Measurements from ENCODE around the gene GLG1. TPM values are rescaled to one million over a fixed set of nuclear protein-coding genes. Genes with fewer than 3 reads are reported as not detected.
"Not testable (repeated sequence)": the region's sequence is repeated elsewhere in the genome, so short reads cannot be mapped to it uniquely, and the experiment has no call there.

Gene GLG1
- total RNA-seq, 1 donor from 2014 or later = 72.1 TPM

DNA sequence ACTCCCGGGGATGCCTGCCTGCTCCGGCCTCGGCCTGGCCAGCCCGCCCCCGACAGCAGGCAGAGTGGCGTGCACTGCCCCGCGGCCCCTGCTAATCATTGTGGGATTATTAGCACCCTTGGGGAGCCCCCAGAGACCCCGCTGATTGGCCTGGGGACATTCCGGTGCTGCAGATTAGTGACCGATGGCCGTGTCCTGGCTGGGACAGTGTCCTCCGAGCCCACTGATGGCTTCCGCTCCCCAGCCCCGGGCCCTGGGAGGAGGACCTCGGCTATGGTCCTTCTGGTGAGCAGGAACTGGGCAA lies 185.5 kb downstream of the GLG1 start:
- peak overlapping the region; percentile 33 for H3K4me3 ChIP-seq (ENCODE audit: low read depth, low read length)
- DNase-seq (ENCODE audit: low read depth) = not testable (repeated sequence)

DNA sequence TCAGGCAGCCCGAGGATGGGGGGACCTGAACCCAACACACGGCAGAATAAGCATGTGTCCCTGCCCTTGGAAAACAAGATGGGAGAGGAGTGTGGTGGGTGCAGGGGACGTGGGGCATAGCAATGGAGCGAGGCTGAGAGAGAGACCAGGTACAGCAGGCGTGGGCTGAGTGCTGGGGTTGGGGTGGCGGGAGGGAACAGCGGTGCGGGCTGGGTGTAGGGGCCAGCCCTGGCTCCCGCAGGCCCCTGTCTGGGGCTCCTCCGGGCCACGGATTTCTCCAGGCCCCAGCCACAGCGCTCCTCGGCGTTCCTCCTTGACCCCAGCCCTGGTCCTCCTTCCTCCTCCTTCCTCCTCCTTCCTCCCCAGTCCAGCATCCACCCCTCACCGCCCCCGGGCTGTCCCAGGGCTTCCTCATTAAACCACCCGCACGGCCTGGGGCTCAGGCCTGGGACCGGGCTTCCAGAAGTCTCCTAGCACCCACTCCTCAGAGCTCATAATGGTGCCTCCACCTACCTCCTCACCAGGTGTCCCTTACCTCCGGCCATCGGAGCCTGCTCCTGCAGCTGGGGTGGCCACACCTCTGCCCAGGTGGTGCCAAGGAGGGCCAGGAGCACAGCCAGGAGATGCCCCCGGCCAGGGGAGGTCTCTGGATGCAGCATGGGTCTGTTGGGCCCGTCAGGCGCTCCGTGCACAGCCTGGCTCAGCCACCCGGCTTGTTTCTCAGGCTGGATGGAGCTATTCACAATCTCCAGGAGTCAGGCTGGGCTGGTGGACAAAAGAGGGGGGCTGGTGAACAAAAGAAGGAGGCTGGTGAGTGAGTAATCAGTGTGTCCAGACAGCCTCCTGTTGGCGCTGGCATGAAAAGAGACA lies 186.1 kb downstream of the GLG1 start, which contains the start of gene CLEC18B:
CLEC18B (minus strand) TSS at position 867 of the 870 bp plus-strand sequence; CDS start at position 659, 208 bp downstream.
- peak; percentile 12 for DNase-seq (ENCODE audit: low read depth)
- peak within 1 kb of the TSS; percentile 35 for H3K4me3 ChIP-seq (ENCODE audit: low read depth, low read length)

DNA sequence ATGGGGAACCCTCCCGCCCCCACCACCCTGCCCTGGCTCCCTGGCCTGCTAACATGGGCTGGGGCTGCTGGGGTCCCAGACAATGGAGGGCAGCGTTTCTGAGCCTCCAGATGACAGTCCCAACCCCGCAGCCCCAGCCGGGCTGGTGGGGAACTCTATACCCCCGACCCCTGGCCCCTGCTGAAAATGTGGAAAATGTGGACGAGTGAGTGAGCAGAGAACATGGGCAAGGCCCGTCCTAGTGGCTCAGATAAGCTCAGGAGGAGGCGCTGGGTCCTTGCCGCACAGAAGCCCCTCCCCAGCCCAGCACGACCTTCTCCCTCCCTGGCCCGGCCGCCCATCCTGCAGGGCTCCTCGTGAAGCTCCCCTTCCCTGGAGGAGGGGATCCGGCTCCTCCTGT lies 187.1 kb downstream of the GLG1 start:
- H3K4me3 ChIP-seq (ENCODE audit: low read depth, low read length); DNase-seq (ENCODE audit: low read depth): not testable (repeated sequence)

DNA sequence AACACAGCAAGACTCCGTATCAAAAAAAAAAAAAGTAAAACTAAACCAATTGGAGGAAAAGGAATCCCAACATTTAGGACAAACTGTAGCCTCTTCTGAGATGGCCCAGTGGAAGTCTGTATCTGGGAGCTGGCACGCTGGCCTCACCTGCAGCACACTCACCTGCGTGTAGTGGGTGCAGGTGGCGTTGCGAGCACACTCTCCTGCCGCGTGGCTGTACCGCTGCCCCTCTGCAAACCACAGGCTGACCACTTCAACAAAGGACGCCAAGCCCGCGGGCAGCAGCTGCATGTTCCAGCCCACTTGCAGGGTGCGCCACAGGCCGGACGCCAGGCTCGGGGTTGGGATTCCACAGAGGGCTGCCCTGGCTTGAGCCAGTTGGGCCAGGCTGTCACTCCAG lies 189.0 kb downstream of the GLG1 start:
- DNase-seq (ENCODE audit: low read depth); H3K4me3 ChIP-seq (ENCODE audit: low read depth, low read length): not testable (repeated sequence)

DNA sequence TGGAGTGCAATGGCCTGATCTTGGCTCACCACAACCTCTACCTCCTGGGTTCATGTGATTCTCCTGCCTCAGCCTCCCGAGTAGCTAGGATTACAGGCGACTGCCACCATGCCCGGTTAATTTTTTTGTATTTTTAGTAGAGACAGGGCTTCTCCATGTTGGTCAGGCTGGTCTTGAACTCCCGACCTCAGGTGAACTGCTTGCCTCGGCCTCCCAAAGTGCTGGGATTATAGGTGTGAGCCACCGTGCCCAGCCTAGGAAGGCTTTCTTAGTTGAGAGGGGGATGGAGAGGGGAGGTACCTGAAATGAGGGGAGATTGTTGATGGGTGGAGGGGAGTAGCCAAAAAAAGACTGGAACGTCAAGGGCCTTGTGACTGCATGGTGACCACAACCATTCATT lies 193.0 kb downstream of the GLG1 start:
- not testable (repeated sequence) for H3K4me3 ChIP-seq (ENCODE audit: low read depth, low read length); DNase-seq (ENCODE audit: low read depth)

DNA sequence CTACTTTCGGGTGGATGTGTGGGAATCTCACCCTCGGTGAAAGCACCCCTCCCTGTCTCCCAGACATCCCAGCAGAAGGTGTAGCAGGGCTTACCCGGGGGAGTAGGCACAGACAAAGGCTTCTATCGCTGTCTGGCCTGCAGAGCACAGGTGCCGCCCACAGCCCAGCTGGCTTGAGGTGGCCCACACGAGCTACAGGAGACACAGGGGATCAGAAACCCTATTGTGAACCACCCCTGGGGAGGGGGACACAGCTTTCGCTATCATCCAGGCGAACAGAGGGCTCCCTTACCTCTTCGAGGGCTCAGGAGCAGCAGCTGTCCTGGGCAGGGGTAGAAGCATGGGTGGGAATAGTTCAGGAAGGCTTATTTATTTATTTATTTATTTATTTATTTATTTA lies 193.4 kb downstream of the GLG1 start:
- DNase-seq (ENCODE audit: low read depth); H3K4me3 ChIP-seq (ENCODE audit: low read depth, low read length): not testable (repeated sequence)

DNA sequence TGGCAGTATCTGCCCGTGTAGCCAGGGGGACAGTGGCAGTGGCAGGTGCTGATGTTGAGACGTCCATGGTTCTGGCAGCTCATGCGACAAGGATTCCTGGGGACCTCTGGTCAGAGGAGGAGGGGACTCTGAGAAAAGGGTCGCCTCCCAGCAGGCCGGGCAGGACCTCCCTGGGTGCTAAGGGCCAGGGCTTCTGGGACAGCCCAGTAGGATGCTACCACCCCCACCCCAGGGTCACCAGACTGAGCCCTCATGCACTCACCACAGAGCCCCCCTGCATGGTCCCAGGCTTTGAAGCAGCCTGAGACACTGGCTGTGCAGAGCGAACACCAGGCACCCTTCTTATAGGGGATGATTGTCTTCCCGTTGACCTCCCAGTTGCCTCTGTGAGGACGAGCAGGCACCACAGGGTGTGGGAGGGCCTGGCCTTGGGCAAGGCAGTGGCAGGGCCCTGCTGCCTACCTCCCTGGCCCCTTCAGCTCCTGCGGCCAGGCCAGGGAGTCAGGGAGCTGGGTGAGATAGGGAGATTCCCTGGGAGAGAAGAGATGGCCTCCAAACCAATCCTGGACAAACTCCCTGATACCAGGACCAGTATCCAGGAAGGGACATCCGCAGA lies 194.0 kb downstream of the GLG1 start:
- H3K4me3 ChIP-seq (ENCODE audit: low read depth, low read length); DNase-seq (ENCODE audit: low read depth): not testable (repeated sequence)

DNA sequence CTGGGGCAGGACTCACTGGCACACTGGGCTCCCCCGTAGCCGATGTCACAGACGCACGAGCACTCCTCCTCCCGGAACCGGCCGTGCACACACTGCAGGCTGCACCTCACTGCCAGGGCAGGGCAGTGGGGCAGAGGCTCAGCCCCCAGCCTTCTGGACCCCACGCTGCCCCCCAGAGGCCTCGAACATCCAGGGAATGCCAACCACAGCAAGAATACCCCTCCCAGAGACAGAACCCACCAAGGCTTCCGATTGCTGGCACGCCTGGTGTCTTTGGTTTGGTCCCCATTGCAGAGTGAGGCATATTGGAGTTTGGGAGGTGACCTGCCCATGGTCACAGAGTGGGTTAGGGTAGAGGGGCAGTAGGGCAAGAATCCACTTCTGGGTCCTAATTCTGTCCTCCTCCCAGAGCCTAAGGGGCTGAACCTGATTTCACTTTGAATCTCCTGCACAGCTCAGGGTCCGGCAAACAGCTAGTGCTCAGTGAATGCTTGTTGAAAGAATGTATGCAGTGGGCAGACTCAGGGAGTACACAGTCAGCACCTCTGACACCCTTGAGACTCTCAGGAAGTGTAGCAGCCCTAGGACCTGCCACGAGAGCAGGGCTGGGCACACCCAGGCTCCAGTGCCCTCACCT lies 194.7 kb downstream of the GLG1 start:
- DNase-seq (ENCODE audit: low read depth); H3K4me3 ChIP-seq (ENCODE audit: low read depth, low read length): not testable (repeated sequence)

DNA sequence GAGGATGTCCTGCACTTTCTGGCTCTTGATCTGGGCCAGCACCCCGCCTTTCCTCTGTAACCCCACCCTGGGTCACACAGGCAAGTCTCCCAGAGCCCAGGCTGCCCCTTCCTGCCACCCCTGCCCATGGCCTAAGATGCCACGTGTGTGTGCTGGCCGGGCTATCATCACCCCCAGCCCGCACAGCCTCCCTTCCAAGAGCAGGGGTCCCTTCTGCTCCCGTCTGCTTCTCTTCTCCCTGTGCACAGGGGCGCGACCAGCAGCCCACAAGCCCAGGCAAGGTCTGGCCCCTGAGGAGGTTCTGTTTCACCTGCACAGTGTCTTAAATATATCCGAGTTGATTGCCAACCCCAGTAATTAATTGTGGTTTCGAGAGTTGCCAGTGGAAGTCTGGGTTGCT lies 195.9 kb downstream of the GLG1 start:
- DNase-seq (ENCODE audit: low read depth) = not testable (repeated sequence)

DNA sequence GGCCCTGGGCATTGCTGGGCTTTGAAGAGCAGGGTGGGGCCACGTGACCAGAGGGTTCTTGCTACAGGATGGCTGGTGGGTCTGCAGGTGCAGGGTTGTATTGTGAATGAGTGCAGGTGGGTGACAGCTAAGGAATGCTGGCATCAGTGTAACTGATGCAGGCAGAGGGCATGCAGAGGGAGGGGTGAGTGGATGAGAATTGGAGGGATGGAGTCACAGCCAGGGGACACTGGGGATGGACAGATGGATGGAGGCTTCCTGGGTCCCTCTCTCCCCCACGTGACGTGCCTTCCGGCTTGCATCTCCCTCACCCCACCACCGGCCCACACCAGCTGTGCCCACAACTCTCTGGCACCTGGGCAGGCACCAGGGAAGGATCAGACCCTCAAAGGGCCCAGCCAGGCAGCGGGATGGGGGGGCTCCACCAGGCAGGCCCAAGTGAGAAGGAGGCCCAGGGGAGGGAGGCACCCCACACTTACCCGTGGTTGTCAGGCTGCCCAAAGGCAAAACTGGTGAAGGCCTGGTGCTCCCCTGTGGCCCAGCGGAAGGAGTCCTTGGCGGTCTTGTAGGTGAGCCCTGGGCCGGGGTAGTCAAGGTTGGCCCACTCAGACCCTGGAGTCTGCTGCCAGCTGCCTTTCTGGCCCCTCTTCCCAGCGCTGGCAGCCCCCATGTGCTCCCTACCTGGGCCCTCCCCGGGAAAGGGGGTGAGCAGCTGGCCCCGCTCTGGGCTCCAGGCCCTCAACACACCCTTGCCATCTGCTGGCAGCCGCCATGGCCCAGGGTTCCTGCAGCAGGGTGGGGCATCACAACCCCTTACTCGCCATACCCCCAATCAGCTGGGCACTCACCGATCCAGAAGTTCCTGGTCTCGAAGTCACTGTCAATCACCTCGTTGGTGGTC lies 196.6 kb downstream of the GLG1 start:
- DNase-seq (ENCODE audit: low read depth); H3K4me3 ChIP-seq (ENCODE audit: low read depth, low read length): not testable (repeated sequence)

More for the DNA sequence above, 195.9 kb downstream of the GLG1 start:
- H3K4me3 ChIP-seq (ENCODE audit: low read depth, low read length) = not testable (repeated sequence)

DNA sequence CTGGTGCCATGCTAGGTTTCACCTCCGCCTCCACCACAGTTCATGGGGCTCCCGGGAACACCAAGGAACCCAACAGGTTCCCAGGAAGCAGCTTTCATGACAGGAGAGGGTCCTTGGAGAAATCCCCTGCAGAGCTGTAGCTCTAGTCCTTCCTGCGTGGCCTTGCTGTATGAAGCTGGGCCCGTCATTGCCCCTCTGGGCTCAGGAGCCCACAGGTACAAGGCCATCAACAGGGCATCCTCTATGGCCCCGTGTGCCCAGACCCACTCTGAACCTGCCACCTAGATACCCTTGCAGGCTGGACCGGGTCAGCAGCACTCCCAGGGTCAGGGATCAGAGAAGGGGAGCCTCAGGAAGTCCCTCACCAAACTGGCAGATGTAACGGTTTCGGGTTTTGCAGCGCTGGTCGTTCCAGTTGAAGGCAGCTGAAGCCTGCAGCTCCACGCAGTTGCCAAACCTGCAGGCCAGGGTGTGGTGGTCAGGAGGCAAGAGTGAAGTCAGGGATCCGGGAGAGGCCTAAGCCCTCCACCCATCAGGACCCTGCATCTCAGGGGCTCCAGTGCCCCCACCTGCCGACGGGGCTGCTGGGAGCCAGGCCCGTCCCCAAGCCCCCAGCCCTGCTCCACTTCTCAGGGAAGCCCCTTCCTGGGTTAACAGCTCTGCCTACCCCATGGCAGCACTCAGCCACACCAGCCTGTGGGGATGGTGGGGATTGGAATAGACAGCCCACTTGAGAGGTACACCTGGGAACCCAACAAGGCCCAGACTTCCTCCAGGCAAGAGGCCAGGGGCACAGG lies 197.5 kb downstream of the GLG1 start:
- H3K4me3 ChIP-seq (ENCODE audit: low read depth, low read length); DNase-seq (ENCODE audit: low read depth): not testable (repeated sequence)

DNA sequence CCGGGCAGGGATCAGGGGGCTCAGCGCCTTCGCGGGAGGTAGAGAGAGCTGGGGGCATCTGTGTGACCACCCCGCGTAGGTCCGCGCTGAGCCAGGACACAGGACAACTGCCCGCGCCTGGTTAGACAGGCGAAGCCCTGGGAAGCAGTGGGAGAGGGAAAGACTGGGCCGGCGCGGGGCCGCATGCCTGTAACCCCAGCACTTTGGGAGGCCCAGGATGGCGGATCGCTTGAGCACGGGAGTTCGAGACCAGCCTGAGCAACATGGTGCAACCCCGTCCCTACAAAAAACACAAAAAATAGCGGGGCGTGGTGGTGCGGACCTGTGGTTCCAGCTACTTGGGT lies 199.6 kb downstream of the GLG1 start:
- peak overlapping the region; percentile 45 for H3K4me3 ChIP-seq (ENCODE audit: low read depth, low read length)

DNA sequence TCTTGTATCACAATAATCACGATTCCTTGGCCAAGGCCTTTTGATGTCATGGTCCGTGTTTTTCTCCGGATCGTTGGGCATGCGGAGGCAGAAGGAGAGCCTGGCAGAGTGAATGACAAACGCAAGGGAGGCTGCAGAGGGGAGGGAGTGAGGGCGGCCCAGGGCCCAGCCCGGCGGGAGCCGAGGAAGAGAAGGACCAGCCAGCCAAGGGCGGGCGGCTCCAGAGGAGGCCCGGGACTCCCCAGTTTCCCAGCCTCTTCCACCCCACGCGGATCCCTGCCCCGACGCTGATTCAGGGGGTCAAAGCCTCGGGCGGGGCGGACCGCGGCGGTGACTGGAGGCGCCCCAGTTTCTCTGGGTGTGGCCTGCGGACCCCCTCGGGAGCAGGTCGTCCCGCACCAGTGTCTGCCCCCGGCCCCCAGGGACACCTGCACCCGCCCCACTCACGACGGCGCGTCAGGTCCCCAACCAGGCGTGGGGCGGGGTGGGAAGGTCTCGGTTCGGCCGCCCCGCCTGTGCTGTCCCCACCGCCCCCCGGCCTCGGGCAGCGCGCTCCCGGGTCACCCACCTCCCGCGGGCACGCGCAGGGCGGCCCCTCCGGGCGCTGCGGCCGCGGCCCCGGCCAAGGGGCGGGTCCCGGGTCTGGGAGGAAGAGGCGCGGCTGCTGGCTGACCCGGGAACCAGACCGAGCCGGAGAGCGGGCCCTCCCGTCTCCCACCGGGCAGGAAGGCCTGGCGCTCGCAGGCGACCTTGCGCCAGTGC lies 200.1 kb downstream of the GLG1 start:
- peak overlapping the region; percentile 45 for H3K4me3 ChIP-seq (ENCODE audit: low read depth, low read length)
- not testable (repeated sequence) for DNase-seq (ENCODE audit: low read depth)

More for the DNA sequence above, 199.6 kb downstream of the GLG1 start:
- DNase-seq (ENCODE audit: low read depth) = not testable (repeated sequence)

DNA sequence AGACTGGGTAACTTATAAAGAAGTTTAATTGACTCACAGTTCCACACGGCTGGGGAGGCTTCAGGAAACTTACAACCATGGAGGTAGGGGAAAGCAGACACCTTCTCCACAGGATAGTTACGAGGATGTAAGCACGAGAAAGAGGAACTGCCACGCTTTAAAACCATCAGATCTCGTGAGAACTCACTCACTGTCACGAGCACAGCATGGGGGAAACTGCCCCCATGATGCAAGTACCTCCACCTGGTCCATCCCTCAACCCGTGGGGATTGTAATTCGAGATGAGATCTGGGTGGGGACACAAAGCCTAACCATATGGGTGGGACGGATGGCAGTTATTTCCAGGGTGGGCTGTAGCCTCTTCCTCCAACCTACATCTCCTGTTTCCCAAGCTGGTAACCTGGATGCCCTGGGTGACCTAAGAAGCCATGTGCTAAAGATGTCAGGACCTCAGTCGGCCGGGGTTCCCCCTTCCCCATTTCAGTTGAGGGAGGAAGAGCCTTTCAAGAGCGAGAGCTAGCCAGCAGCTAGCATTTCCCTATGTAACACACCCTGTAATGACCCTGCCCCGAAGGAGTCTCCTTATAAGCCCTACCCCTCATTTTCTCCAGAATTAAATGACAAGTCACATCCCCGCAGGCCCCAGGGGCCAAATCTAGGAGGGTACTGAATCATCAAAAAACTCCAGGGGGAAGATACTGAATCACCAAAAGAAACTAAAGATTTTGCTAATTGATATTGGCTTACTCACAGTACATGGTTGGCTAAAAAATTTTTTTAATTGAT lies 202.6 kb downstream of the GLG1 start:
- H3K4me3 ChIP-seq (ENCODE audit: low read depth, low read length); DNase-seq (ENCODE audit: low read depth): not testable (repeated sequence)

DNA sequence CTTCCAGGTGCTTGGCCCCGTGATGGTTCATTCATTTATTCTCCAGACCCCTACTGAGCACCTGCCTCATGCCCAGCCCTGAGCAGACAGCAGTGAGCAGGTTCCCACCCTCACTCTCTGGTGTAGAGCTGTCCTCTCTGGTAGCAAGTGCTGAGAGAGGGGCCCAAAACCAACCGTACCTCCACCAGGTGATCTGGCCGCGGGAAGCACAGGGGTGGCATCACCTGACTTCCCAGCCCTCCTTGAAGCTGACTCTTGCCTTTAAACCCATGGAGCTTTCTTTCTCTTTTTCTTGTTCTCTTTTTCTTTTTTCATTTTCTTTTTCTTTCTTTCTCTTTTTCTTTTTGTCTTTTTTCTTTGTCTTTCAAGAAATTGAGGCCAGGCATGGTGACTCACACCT lies 206.7 kb downstream of the GLG1 start:
- H3K4me3 ChIP-seq (ENCODE audit: low read depth, low read length) = not testable (repeated sequence)

DNA sequence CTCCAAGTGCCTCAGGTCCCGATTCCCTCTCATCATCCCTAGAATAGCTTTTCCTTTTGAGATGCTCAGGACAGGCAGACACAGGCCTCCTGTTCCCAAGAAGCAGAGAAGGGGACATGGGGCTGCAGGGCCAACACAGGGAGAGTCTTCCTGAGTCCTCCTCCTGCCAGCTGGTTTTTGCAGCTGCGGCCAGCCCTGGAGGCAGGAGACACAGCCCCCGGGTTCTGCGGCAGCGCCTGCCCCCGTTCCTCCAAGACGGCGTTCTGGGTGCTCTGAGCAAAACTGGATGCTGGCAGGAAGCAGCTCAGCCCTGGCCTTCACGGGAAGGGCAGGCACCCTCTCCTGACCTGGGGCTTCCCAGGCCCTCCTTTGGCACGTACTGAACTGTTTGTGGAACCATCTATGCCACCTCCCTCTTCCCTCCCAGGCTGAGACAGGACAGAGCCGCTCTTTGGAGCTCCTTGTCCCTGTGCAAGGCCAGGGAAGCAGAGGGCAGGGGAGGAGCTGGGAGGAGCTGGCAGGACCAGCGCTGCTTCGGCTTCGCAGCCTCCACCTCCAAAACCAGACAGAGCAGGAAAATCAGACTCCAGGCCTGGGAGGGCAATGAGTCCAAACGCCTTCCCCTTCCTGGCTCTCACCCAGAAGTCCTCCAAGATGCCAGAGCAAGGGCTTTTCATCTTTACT lies 208.6 kb downstream of the GLG1 start:
- not testable (repeated sequence) for H3K4me3 ChIP-seq (ENCODE audit: low read depth, low read length); DNase-seq (ENCODE audit: low read depth)

More for the DNA sequence above, 206.7 kb downstream of the GLG1 start:
- not testable (repeated sequence) for DNase-seq (ENCODE audit: low read depth)
